ENCODE data around the gene TRMT112. TPM values are rescaled to one million over a fixed set of nuclear protein-coding genes. Genes with fewer than 3 reads are reported as not detected.

Gene TRMT112
- total RNA-seq, 1 donor from 2014 or later, result 587 TPM

- Histone ChIP-seq H3K27me3 (ENCODE audit: control insufficient read depth, insufficient read depth, low read length) (no peaks in the 10 kb centered on the region), H3K36me3 (ENCODE audit: control insufficient read depth, insufficient read depth, low read length) (no peaks in the 10 kb centered on the region), H3K4me3 (ENCODE audit: low read depth, low read length) (no peak overlapping the region)
- DNase-seq (ENCODE audit: low read depth), result peak; percentile 82
- FAIRE-seq, result peak; percentile 18
- no peak for TF ChIP-seq CTCF (IDR thresholded peaks at IDR 0.05; ENCODE audit: insufficient read depth, low read length, severe bottlenecking)
Observed at GRCh38 chr11:64347193-64347867, 30.0 kb upstream of the TRMT112 start.

- Histone ChIP-seq H3K4me3 (ENCODE audit: low read depth, low read length) (no peak overlapping the region), H3K36me3 (ENCODE audit: control insufficient read depth, insufficient read depth, low read length) (no peaks in the 10 kb centered on the region), H3K27me3 (ENCODE audit: control insufficient read depth, insufficient read depth, low read length) (no peaks in the 10 kb centered on the region)
- no peak for TF ChIP-seq CTCF (IDR thresholded peaks at IDR 0.05; ENCODE audit: insufficient read depth, low read length, severe bottlenecking)
- DNase-seq (ENCODE audit: low read depth), result no peak
- no peak for FAIRE-seq
Observed at GRCh38 chr11:64344787-64345186, 27.4 kb upstream of the TRMT112 start.

- Histone ChIP-seq H3K36me3 (ENCODE audit: control insufficient read depth, insufficient read depth, low read length) (no peaks in the 10 kb centered on the region), H3K27me3 (ENCODE audit: control insufficient read depth, insufficient read depth, low read length) (no peaks in the 10 kb centered on the region), H3K4me3 (ENCODE audit: low read depth, low read length) (no peak overlapping the region)
- no peak for FAIRE-seq
- TF ChIP-seq CTCF (IDR thresholded peaks at IDR 0.05; ENCODE audit: insufficient read depth, low read length, severe bottlenecking), result peak; percentile 51
- DNase-seq (ENCODE audit: low read depth), result no peak
Observed at GRCh38 chr11:64343767-64344559, 26.6 kb upstream of the TRMT112 start.

GRCh38 chr11:64342869-64343745 lies 25.7 kb upstream of the TRMT112 start:
- Histone ChIP-seq H3K27me3 (ENCODE audit: control insufficient read depth, insufficient read depth, low read length) (no peaks in the 10 kb centered on the region), H3K36me3 (ENCODE audit: control insufficient read depth, insufficient read depth, low read length) (no peaks in the 10 kb centered on the region), H3K4me3 (ENCODE audit: low read depth, low read length) (peak overlapping the region; percentile 29)
- no peak for TF ChIP-seq CTCF (IDR thresholded peaks at IDR 0.05; ENCODE audit: insufficient read depth, low read length, severe bottlenecking)
- DNase-seq (ENCODE audit: low read depth) (no peak), FAIRE-seq (no peak)

- FAIRE-seq (no peak), DNase-seq (ENCODE audit: low read depth) (peak; percentile 81)
- Histone ChIP-seq H3K36me3 (ENCODE audit: control insufficient read depth, insufficient read depth, low read length) (no peaks in the 10 kb centered on the region), H3K27me3 (ENCODE audit: control insufficient read depth, insufficient read depth, low read length) (no peaks in the 10 kb centered on the region), H3K4me3 (ENCODE audit: low read depth, low read length) (peak overlapping the region; percentile 30)
- peak; percentile 64 for TF ChIP-seq CTCF (IDR thresholded peaks at IDR 0.05; ENCODE audit: insufficient read depth, low read length, severe bottlenecking)
Observed at GRCh38 chr11:64341851-64342791, 24.8 kb upstream of the TRMT112 start.

Data from bronchial epithelial cell (primary cell).